Panc1 (cell line): Measurements from ENCODE around the gene HTRA3. TPM values are rescaled to one million over a fixed set of nuclear protein-coding genes. Genes with fewer than 3 reads are reported as not detected.

Source experiments
- ATAC-seq: fragments of 200-7000 bp; cut with Tn5 transposase; 2 replicates; pipeline ENCODE4 v1.9.1; 2020; ENCODE audit warnings: mild to moderate bottlenecking, moderate library complexity
- BruUV-seq: library from RNA; stranded (reverse); fragments of 400-500 nt; replicated peaks from 2 replicates; lab custom pipeline; 2021; lab: Mats Ljungman, UMichigan
- CTCF ChIA-PET: fragments of 300-600 bp; sonication (Branson Sonifier 250); formaldehyde crosslinking; loops from one replicate; lab custom pipeline; 2022; ENCODE audit warnings: antibody characterized with exemption; lab: Charles Lee
- POLR2A ChIA-PET: fragments of 300-600 bp; sonication (Branson Sonifier 250); formaldehyde crosslinking; loops from one replicate; lab custom pipeline; 2022; ENCODE audit warnings: antibody characterized with exemption; lab: Charles Lee
- DNase-seq: peaks from one replicate; pipeline ENCODE4 v3.0.0-alpha.2; 2010; ENCODE audit warnings: low read depth, low spot score
- H3K27ac ChIP-seq: 2 replicates; pipeline ENCODE4 v1.5.1; 2011; ENCODE audit warnings: mild to moderate bottlenecking, low read length, inconsistent platforms
- H3K27me3 ChIP-seq: fragments of 200-500 bp; sonication (Bioruptor generic); 2 replicates; pipeline ENCODE4 v1.6.0; 2014; ENCODE audit warnings: low read length, inconsistent platforms; ENCODE audit not compliant: control insufficient read depth, insufficient read depth
- H3K36me3 ChIP-seq: fragments of 200-500 bp; sonication (Bioruptor generic); 2 replicates; pipeline ENCODE4 v1.5.1; 2014; ENCODE audit warnings: inconsistent platforms, mild to moderate bottlenecking, low read length, moderate library complexity; ENCODE audit not compliant: control insufficient read depth, insufficient read depth
- H3K4me1 ChIP-seq: 2 replicates; pipeline ENCODE4 v1.5.1; 2011; ENCODE audit warnings: inconsistent platforms, mild to moderate bottlenecking, low read length, moderate library complexity; ENCODE audit not compliant: control insufficient read depth, insufficient read depth
- H3K4me3 ChIP-seq, 2 experiments: 2 replicates each; pipeline ENCODE4 v1.5.1; 2011 to 2012; ENCODE audit warnings: low read depth in 2 of 2, low read length in 2 of 2, mild to moderate bottlenecking in 2 of 2, inconsistent platforms in 1 of 2, moderate library complexity in 1 of 2
- H3K9me3 ChIP-seq: fragments of 200-500 bp; sonication (Bioruptor generic); 2 replicates; pipeline ENCODE4 v1.5.1; 2014; ENCODE audit warnings: low read depth, mild to moderate bottlenecking, inconsistent platforms, low read length, moderate library complexity; ENCODE audit not compliant: control insufficient read depth, insufficient read depth
- POLR2AphosphoS5 ChIP-seq: IDR thresholded peaks from 2 replicates; pipeline ENCODE4 v1.6.1; 2012; ENCODE audit warnings: mild to moderate bottlenecking, low read depth, low read length, moderate library complexity
- REST ChIP-seq, 2 experiments: IDR thresholded peaks; 2 replicates each; pipeline ENCODE4 v1.6.1; 2011 to 2012; ENCODE audit warnings: low read depth in 2 of 2, control low read depth in 1 of 2, low read length in 1 of 2, mild to moderate bottlenecking in 1 of 2, moderate library complexity in 1 of 2; ENCODE audit not compliant: insufficient read depth in 1 of 2
- SIN3A ChIP-seq: IDR thresholded peaks from 2 replicates; pipeline ENCODE4 v1.6.1; 2012; ENCODE audit warnings: low read depth, mild to moderate bottlenecking, low read length, moderate library complexity, borderline replicate concordance; ENCODE audit not compliant: insufficient read depth
- TCF7L2 ChIP-seq: IDR thresholded peaks from 2 replicates; pipeline ENCODE4 v1.6.1; 2011; ENCODE audit warnings: mild to moderate bottlenecking, low read depth, low read length, inconsistent platforms
- in situ Hi-C: cut with HindIII; loops from 2 replicates; pipeline ENCODE4 v1.10.0; 2016; ENCODE audit warnings: low sequenced_read_pairs, low pct_unique_long_range_greater_than_20kb
- intact Hi-C: fragments of 100-400 bp; cut with micrococcal nuclease; formaldehyde crosslinking; loops from one replicate; pipeline ENCODE4 v1.10.0; 2022; ENCODE audit not compliant: unreplicated experiment
- total RNA-seq: library from RNA; stranded (reverse); gene quantifications from one replicate; pipeline ENCODE4 v1.2.1, GENCODE V29; 2021; ENCODE audit not compliant: unreplicated experiment
- TF ChIP-seq, protein P1 (sequence below): fragments of 450-650 bp; IDR thresholded peaks from 2 replicates; pipeline ENCODE4 v1.5.1; 2017; ENCODE audit warnings: mild to moderate bottlenecking

HTRA3 gene
- total RNA-seq, 1 experiment from 2014 or later: 0.98 TPM

GRCh38 chr4:8244001-8244757, 25.4 kb upstream of the HTRA3 start:
- no peak for TF ChIP-seq REST (IDR thresholded peaks at IDR 0.05; ENCODE audit: insufficient read depth in 1 of 2, low read depth in 2 of 2, low read length in 1 of 2)
- no peak for TF ChIP-seq SIN3A
- TF ChIP-seq, protein P1, sequence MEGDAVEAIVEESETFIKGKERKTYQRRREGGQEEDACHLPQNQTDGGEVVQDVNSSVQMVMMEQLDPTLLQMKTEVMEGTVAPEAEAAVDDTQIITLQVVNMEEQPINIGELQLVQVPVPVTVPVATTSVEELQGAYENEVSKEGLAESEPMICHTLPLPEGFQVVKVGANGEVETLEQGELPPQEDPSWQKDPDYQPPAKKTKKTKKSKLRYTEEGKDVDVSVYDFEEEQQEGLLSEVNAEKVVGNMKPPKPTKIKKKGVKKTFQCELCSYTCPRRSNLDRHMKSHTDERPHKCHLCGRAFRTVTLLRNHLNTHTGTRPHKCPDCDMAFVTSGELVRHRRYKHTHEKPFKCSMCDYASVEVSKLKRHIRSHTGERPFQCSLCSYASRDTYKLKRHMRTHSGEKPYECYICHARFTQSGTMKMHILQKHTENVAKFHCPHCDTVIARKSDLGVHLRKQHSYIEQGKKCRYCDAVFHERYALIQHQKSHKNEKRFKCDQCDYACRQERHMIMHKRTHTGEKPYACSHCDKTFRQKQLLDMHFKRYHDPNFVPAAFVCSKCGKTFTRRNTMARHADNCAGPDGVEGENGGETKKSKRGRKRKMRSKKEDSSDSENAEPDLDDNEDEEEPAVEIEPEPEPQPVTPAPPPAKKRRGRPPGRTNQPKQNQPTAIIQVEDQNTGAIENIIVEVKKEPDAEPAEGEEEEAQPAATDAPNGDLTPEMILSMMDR: no peak
- no peak for TF ChIP-seq POLR2AphosphoS5
- no peak for TF ChIP-seq TCF7L2
- POLR2A ChIA-PET: no interaction called here
- Histone ChIP-seq H3K27me3 (no peaks in the 10 kb centered on the region), H3K9me3 (no peaks in the 10 kb centered on the region), H3K4me1 (no peaks in the 10 kb centered on the region), H3K4me3 (no peak overlapping the region), H3K36me3 (no peaks in the 10 kb centered on the region), H3K27ac (no peak overlapping the region)
- ATAC-seq: no peak
- CTCF ChIA-PET: no interaction called here
- BruUV-seq: no TSS peak
- intact Hi-C loops: no loop called here
- DNase-seq: no peak
- in situ Hi-C loops: no loop called here

DNA sequence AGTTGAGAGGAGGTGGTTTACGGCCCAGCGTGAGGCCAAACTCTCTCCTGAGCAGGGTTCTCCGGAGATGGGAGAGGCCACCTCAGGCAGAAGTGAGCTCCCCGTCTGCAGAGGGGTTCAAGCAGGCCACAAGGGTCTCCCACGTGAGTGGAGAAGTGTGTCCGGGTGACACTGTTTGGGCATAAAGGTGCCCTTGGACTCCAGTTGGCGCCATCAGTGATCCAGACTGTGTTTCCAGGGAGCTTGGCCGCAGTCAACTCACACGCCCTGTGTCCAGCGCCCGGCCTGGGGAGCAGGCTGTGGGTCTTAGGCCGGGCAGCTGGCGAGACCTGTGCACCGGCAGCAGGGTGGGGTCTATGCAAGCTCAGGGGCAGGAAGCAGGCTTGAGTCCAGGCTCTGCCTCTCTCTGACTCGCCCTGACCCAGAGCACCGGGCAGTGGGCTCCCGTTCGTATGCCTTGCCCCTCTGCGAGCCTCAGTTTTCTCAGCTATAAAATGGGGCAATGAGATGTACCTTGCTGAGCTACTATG, 24.6 kb upstream of the HTRA3 start:
- TF ChIP-seq POLR2AphosphoS5: no peak
- TF ChIP-seq TCF7L2: no peak
- no peak for TF ChIP-seq REST (IDR thresholded peaks at IDR 0.05; ENCODE audit: insufficient read depth in 1 of 2, low read depth in 2 of 2, low read length in 1 of 2)
- TF ChIP-seq, protein P1: no peak
- no peak for TF ChIP-seq SIN3A
- H3K9me3 ChIP-seq: no peaks in the 10 kb centered on the region
- DNase-seq (no peak), ATAC-seq (no peak)
- H3K36me3 ChIP-seq: no peaks in the 10 kb centered on the region
- no peaks in the 10 kb centered on the region for H3K27me3 ChIP-seq
- CTCF ChIA-PET: no interaction called here
- H3K4me1 ChIP-seq: no peaks in the 10 kb centered on the region
- H3K4me3 ChIP-seq: no peak overlapping the region
- in situ Hi-C loops: no loop called here
- POLR2A ChIA-PET: no interaction called here
- no TSS peak for BruUV-seq
- no peak overlapping the region for H3K27ac ChIP-seq
- intact Hi-C loops: no loop called here
